Measurements from ENCODE around the gene STUM.
A peak's percentile ranks its signal among the peaks of the same experiment; 100 is the strongest.

DNA sequence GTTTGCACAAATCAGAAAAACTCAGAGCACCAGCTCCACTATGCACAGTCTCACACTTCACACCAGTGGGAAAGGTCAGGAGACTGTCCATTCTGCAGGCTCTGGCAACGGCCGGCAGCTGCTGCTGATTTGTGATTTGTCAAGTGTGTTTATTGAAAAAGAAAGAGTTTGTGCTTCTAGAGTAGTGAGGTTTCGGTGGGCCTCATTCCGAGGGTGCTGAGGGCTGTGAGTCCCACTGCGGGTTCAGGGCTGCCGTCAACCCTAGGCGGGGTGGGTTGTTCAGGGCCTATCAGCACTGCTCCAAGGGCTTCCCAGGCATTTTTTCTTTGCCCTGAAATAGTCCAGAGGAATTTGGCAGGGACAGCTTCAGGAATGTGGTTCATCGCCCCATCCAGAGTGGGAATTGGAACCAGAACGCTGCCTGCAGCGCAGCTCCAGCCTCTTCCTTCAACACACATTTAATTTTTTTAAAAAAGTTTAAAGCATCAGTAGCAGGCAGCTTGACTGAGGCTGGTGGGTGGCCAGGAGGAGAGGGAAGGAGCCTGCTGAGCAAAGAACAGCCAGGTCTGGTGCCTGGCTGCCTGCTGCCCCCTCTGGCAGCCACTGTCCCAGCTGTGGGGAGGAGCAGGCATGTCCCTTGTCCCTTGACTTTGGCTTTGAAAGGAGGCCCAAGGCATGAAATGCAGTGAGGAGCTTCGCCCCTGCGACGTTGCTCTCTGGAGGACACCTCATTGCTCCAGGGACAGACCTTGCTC, 19.7 kb downstream of the STUM start:
- TF ChIP-seq, protein P1, sequence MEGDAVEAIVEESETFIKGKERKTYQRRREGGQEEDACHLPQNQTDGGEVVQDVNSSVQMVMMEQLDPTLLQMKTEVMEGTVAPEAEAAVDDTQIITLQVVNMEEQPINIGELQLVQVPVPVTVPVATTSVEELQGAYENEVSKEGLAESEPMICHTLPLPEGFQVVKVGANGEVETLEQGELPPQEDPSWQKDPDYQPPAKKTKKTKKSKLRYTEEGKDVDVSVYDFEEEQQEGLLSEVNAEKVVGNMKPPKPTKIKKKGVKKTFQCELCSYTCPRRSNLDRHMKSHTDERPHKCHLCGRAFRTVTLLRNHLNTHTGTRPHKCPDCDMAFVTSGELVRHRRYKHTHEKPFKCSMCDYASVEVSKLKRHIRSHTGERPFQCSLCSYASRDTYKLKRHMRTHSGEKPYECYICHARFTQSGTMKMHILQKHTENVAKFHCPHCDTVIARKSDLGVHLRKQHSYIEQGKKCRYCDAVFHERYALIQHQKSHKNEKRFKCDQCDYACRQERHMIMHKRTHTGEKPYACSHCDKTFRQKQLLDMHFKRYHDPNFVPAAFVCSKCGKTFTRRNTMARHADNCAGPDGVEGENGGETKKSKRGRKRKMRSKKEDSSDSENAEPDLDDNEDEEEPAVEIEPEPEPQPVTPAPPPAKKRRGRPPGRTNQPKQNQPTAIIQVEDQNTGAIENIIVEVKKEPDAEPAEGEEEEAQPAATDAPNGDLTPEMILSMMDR (IDR thresholded peaks at IDR 0.05) = peak in 3 of 4 donors; percentile 13 to 32 (median 22)
- TF ChIP-seq POLR2A (IDR thresholded peaks at IDR 0.05) = no peak

Measured in right lobe of liver (tissue), 4 donors.